HG03439 (cell line): Measurements from ENCODE around the gene FMN1.

Experiments
- ATAC-seq: cut with Tn5 transposase; IDR thresholded peaks from one replicate; pipeline ENCODE4 v1.9.1; 2021; ENCODE audit warnings: mild to moderate bottlenecking, moderate library complexity; ENCODE audit not compliant: unreplicated experiment

The FMN1 gene

DNA sequence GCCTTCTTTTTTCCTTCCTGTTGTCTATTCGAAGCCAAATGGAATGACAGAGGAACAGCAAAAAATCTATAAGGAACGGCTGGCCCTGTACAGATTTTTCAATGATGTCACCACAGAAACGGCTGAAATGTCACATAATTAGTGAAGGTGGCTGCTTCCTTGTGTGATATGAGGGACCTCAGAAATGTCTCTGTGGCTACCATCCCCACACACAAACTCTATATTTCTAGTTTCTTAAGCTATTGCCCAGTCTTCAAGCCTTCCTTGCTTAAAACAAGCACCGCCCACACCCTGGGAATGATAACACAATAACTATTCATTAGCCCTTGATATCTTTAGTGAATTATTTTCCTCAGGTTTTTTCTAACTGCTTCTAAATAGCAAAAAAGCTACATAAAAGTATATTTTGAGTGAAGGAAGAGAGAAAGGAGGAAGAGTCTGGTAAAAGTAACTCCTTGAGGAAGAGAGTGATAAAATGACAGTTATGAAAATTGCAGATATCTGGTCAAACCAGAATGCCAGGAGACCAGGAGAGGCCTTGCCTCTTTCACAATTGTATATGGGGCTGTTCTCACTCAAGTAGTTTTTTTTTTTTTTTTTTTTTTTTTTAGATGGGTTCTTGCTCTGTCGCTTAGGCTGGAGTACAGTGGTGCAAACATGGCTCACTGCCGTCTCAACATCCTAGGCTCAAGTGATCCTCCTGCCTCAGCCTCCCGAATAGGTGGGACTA, 38.7 kb downstream of the FMN1 start:
- no peak for ATAC-seq

DNA sequence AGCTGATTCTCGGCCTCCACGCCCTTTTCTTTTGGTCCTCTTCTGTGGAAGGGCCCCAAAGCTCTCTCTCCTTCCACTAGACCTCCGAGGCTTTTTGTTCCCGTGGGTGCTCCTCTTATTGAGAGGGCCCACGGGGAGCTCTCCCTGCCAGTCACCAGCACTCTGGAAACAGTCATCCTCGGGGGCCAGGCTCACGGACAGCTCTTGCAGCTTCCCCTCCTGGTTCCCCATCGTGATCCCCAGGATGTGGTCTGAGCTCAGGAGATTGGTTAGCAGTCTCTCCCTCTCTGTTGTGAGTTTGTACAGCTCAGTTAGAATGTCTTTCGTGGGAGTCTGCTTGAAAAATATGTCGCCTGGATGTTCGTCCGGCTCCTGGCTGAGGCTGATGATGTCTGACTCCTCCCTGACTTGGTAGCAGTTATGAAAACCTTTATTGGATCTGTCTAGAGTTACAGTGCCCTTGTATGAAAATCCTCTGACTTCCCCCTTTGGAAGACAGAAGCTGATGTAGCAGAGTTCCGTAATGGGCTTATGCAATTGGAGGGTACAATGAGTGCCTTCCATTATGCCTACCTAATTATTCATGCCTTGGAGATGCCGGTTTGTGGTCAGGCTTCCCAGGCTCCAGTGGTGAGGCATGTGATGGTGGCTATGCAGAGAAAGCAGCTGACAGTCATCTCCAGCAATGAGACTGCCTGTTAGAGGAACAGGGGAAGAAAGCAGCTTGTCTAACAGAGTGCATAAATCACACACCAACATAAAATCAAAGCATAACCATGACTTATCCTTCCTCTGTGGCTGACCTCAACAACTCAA, 40.0 kb downstream of the FMN1 start:
- ATAC-seq, result no peak

DNA sequence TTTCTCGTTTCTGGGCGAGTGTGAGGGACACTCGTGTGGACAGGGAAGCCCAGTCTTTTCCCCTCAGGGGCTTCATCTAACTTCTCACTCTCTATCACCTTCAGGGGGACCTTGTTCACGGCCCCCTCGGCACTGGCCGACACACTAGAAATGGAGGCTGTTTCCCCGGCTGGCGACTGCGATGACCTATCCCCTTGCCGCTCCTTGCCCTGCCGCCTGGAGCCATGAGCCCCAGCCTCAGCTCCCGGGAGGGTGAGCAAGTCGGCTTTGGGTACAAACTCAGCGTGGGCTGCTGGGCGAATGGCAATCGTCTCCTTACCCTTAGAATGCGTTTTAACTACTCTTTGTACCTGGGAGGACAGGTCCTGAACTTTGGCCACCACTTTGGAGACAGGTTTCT, 41.0 kb downstream of the FMN1 start:
- no peak for ATAC-seq

DNA sequence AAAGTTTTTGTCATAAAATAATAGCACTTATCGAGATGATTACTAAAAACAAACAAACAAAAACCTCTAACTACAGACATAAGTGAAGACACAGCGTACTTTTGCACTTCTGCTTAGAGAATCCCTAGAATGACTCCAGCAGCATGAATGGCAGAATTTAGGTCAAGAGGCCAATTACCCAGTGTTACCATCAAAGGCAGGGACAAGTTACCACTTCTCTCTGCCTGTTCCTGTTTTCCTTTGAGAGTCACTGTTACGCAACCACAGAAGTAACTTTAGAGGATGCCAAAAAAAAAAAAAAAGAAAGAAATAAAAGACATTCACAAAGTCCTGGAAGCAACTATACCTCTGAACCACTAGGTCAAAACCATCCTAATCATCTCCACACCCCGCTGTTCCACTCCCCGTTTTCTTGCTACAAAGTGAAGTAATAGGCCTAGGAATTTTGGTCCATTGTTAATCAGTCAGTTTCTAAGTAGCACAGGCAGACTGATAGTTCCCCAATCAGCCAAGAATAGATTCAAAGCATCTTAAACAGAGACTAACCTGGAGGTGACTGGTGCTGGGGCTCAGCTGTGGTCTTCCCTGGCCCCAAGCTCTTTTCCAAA, 41.9 kb downstream of the FMN1 start:
- no peak for ATAC-seq

DNA sequence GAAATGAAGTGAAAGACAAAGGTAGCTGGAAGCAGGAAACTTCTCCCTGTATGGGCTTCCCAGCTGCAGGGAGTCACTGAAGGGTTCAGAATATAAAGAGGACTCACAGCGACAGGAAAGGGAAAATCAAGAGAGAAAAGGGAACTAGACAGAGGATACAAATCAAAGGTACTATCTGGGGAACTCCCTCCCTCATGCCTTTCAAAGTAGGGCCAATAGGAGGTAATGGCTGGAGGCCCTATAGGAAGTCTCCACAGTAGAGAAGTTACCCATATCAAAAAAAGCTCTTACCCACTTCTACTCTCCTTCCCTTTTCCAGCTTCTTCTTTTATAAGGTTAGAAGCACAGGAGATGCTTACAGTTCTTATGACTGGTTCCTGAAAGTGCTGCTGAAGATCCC, 43.5 kb downstream of the FMN1 start:
- no peak for ATAC-seq

DNA sequence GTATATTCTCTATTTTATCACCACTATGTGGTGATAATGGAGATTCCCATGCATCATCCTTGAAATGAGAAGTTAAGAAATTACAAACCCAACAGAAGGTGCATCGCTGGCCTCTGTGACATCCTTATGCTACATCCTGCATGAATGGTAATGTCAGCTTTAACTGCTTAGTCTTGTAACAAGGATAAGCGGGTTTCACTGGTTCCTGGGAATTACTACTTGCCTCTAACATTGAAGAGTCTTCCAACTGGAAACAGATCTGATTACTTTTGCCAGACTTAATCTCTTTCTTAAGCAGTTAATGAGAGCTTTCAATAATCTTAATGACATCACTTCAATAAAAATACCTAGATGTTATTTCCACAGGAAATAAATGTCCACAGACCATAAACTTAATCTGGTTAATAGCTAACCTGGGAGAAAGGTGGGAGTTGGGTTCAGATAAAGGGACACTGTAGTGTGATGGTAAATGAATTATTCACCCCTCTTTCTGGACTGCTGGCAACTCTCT, 44.0 kb downstream of the FMN1 start:
- no peak for ATAC-seq

DNA sequence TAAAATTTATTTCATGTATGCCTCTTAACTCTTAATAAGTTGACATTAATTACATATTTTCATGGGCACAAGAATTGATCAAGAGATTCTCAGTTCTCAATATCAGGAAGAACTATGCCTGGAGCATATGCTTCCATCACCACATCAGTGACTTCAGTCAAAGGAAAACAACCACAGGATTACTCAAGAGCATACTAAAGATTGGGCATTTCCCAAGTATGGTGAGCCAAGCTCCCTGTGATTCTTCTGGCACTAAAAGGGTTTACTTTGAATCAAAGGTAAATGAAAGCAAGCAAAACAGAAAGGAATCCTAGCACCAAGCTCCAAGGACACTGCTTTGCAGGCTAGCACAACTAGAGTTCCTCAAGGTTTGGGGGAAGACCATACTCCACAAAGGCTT, 44.6 kb downstream of the FMN1 start:
- ATAC-seq, result no peak

DNA sequence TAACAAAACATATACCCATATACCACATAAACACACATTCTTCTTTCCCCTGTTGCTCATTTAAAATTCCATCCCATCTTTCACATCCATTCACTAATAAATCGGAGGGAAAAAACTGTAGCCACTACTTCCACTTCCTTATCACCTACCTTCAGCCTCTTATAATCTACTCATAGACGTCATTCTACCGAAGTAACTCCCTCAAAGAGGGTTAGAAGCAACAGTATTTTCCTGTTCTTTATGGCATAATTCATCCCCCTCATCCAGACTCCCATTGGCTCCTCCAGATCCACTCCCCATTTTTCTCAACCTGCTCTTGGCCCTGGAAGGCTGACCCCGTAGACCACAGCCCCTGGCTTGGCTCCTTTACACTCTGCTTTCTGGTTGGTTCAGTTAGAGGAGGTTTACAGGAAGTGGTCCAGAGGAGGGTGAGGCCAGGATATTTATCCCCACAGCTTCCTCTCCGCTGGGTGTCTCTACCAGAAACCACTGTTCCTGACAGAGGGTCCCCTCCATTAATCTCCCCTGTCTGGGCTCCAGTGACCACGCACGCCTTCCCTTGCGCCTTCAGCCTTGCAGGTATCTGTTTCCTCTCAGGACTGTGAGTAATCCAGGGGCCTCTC, 46.3 kb downstream of the FMN1 start:
- ATAC-seq, result no peak

DNA sequence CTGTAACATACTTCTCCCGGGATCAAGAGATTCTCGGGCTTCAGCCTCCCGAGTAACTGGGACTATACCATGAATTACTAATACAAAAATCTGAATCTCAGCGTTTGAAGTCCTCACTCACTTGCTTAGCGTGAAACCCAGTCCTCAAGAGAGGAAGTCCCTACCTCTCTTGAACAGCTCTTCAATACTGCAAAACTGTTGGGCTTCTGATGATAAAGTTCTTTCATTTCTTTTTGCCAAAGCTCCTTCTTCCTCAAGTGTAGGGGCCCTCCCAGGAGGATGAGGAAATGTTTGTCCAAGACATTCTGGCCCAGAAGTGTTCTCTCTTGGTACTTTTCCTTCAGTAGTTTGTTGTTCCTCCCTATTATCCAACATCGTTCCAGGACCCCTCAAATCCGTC, 48.5 kb downstream of the FMN1 start:
- ATAC-seq, result no peak

DNA sequence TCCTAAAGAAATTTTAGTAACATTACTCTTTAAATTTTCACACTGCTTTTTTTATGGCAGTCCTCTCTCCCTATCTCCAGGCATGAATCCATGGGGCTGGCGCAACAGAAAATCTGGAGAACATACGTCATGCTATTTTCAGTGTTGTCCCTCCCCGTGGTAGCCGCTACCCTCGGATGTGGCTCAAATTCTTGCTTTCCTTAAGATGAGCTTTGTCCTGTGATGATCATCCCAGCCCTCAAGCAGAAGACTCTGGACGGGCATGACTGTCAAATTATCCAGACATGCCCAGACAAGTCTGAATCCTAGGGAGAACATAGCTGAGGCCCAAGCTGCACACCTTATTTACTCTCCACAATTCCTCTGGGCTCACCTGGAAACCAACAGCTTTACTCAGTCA, 49.1 kb downstream of the FMN1 start:
- ATAC-seq, result no peak

DNA sequence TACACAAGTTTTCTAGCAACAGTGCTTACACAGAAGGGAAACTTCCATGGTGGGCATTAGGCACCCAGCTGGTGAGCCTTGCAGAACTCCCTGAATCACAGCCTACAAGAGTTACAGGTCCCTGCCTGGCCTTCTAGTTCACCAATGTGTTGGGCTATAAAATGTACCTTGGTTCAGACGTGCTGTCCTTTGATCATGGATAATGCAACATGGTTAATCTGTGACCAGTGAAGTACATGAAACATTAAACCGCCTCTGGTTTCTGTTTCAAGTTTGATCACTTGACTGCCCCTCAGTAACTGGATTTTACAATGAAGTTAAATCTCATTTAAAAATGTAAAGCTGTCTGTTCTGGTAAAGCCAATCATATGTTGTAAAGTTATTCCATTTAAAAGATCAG, 51.8 kb downstream of the FMN1 start:
- ATAC-seq, result no peak

DNA sequence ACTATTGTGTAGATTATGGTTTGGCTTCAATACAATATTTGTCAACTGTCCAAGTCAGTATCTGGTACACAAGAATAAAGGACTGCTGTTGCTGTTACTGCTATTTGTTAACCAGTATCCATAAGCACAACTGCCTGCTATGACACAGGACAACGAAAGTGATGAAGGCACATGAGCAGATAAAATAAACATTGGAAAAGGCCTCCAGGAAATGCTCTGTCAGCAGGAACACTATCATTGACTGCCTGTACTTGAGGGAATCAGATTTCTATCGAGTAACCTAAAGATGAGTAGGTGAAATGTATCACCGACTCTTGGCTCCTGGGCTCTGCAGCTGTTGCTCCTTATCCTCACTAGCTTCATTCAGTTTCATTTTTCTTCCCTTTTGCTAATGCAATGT, 56.5 kb downstream of the FMN1 start:
- no peak for ATAC-seq

DNA sequence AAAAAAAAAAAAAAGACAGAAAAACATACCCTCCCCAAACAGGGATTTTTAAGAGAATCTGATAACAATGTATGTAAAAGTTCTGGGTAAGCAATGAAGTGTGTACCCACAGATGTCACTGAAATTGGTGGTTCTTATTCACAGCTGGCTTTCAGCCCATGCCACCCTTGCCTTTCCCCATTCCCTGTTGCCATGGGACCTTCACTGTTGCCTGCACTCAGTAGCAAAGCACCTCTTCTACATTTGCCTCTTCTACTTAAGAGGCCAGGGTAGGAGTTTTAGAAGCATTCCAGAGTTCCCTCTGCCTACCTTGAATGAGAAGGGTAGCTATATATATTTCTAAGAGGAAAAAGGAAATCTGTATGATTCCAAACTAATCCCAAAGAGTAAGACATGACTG, 57.4 kb downstream of the FMN1 start:
- ATAC-seq, result no peak

DNA sequence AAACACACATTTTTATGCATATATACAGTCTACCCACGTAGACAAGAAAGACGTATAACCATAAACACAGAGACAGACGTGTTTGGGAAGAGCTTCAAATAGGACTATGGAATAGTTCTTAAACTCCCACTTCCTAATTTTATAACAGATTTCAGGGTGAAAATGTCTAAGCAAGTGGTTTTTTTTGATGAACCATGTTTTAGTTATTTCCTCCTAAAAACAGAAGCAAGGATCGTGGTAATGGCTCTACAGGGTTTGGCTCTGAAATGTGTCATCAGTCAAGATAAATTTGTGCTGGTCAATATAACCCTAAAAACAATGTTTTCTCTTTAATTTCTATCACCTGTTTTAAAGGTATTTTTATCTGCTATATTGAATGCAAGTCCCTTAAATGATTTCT, 58.2 kb downstream of the FMN1 start:
- no peak for ATAC-seq

DNA sequence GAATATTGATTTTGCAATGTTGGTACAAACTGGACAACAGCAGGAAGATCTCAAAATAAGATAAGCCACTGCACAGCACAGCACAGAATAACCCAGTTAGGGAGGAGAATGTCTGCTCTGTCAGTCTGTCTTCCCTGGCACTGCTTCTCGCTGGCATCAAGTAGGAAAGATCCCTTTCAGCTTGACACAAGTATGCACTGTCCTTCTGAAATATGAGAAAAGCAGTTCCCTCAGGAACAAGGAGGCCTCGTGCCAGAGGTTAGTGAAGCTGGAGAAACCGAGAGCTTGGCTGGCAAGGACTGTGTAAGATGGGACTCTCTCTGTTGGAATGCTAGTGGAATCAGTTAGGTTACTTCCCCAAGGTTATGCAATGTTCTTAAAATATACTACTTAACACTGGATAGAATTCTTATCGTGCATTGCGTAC, 59.1 kb downstream of the FMN1 start:
- no peak for ATAC-seq

DNA sequence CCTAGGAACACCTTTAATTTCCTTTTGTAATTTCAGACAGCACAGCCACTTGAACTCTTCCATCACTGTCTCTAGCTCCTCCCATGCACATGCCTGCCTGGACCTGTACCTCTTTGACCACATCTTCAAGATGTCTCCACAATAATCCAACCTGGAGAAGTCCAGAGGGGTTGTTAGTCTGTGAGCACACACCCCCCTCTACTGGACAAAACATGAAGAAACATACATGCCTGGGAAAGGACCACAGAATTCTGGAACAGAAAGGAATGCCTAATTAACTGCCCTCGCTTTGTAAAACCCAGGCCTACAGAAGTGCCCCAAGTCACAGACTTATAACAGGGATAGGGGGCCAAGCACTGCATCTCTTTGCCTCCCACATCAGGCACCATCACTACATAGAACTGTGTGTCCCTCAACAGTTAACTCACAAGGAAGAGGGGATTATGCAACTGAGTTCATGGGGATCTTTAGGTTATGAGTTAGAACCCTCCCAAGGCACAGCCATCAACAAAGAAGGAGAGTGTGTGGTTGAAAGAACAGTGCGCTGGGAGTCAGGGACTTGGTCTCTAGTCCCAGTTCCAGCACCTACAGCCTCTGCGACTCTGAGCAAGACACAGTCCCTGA, 61.7 kb downstream of the FMN1 start:
- ATAC-seq, result no peak

DNA sequence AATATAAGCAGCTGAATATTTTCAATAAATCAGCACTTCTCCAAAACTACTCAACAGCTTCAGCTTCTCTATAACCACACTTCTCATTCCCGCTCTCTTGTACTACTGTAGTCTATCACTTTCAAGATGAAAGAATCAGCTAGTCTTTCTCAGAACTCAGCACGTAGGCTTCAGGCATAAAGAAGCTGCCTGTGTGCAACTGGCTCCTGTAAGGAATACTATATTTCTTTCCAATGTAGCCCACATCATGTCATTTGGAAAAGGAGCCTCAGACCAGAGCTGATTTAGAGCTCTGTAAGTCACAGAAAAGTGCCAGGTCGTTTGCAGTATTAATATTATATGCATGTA, 62.3 kb downstream of the FMN1 start:
- no peak for ATAC-seq

DNA sequence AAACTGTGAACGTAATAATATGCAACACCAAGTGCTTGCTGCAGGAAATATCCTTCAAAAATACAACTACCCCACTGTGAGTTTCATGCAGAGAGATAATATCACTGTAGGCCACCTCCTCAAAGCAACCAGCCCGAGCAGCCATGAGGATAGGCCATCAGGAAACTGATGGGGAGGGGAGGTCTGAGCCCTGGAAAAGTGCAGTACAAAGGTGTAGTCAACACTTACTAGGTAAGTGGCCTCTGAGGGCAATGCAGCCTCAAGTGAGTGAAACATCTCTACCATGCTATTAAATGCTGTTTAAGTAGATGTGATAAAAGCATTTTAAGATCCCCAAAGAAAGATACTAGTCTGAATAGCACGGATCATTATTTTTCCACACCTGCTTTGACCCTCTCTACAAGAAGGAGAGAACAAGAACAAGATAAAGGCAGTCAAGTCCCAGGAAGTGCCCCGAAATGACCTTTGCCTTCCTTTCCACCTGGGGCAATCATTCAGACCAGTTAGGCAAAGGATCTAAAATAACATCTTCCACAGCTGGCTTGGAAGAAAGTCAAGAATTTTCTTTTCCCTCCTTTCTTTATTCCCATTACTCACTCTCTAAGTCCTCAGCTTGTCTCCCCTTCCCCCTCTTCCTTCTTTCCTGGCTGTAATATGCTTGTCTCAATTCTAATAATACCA, 62.8 kb downstream of the FMN1 start:
- no peak for ATAC-seq

DNA sequence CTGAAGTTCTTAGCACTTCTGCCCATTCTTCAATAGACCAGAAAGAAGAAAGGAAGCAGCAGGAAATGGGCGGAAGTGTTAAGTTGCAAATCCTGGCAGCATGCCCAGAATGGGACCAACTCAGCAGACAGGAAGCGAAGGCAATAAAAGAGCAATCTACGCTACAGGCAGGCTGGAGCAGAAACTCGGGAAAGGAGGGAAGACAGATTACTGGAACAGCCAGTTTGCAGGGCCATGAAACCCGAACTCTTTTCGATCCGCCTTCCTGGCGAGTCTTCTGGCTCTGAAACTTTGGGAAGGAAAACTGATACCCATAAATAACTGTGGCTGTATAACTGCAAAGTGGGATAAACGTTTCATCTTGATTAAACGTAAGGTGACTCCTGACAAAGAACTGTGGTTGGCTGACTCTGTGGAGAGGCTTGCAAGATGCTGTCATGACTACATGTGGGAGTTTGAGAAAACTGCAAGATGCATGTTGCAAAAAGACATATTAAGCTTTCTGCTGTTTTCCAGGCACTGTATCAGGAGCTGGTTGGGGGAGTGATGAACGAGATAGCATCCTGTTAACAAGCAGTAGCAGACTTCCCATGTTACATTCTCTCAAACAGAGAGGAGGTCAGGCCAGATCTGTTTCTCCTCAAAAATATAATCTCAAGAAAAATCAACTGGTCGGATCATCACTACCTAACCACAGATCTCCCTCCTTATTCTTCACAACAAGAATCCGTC, 67.8 kb downstream of the FMN1 start:
- no peak for ATAC-seq
